DOHH2 (cell line): ENCODE results near the gene IFT43.

Experiments used
- H3F3A ChIP-seq: fragments of 200-600 bp; sonication (generic), shearing (Covaris generic); 2 replicates; pipeline ENCODE4 v1.6.0; 2016; ENCODE audit warnings: antibody characterized with exemption, mild to moderate bottlenecking; ENCODE audit not compliant: control insufficient read depth, insufficient read depth
- H3K27ac ChIP-seq: fragments of 200-600 bp; sonication (generic); 2 replicates; pipeline ENCODE4 v1.5.1; 2014; ENCODE audit warnings: low read depth, mild to moderate bottlenecking, low read length, moderate library complexity
- H3K27me3 ChIP-seq: fragments of 200-600 bp; sonication (generic); 2 replicates; pipeline ENCODE4 v1.6.1; 2014; ENCODE audit warnings: mild to moderate bottlenecking, low read length, mixed read lengths; ENCODE audit not compliant: control insufficient read depth
- H3K36me3 ChIP-seq: fragments of 200-600 bp; sonication (generic); 2 replicates; pipeline ENCODE4 v1.6.1; 2014; ENCODE audit warnings: mild to moderate bottlenecking, low read length, moderate library complexity, mixed read lengths; ENCODE audit not compliant: control insufficient read depth
- H3K4me1 ChIP-seq: fragments of 200-600 bp; sonication (generic); 2 replicates; pipeline ENCODE4 v1.6.1; 2014; ENCODE audit warnings: mild to moderate bottlenecking, low read length, mixed read lengths; ENCODE audit not compliant: control insufficient read depth
- H3K4me2 ChIP-seq: fragments of 200-600 bp; sonication (generic); 2 replicates; pipeline ENCODE4 v1.6.0; 2014; ENCODE audit warnings: mild to moderate bottlenecking, low read length, moderate library complexity
- H3K4me3 ChIP-seq: fragments of 200-600 bp; sonication (generic); 2 replicates; pipeline ENCODE4 v1.5.1; 2014; ENCODE audit warnings: mild to moderate bottlenecking, low read length, mixed read lengths
- H3K79me2 ChIP-seq: fragments of 200-600 bp; sonication (generic); 2 replicates; pipeline ENCODE4 v1.6.1; 2014; ENCODE audit warnings: mild to moderate bottlenecking, low read length, mixed read lengths; ENCODE audit not compliant: control insufficient read depth
- H3K9me2 ChIP-seq: fragments of 200-600 bp; sonication (generic); replicated peaks from 2 replicates; pipeline ENCODE4 v1.6.1; 2014; ENCODE audit warnings: mild to moderate bottlenecking, low read length, mixed read lengths; ENCODE audit not compliant: control insufficient read depth
- H3K9me3 ChIP-seq: fragments of 200-600 bp; sonication (generic); 2 replicates; pipeline ENCODE4 v1.6.1; 2014; ENCODE audit warnings: antibody characterized with exemption, low read length, mixed read lengths; ENCODE audit not compliant: control insufficient read depth, insufficient read depth
- H4K20me1 ChIP-seq: fragments of 200-600 bp; sonication (generic); 2 replicates; pipeline ENCODE4 v1.6.0; 2014; ENCODE audit warnings: low read depth, mild to moderate bottlenecking, antibody characterized with exemption, low read length, moderate library complexity; ENCODE audit not compliant: control insufficient read depth, insufficient read depth
- CTCF ChIP-seq: fragments of 200-600 bp; sonication (generic); IDR thresholded peaks from one replicate; pipeline ENCODE4 v1.5.1; 2014; ENCODE audit warnings: antibody characterized with exemption, mild to moderate bottlenecking, low read depth, low read length; ENCODE audit not compliant: poor library complexity, severe bottlenecking
- EZH2phosphoT487 ChIP-seq: fragments of 200-600 bp; sonication (generic); IDR thresholded peaks from 2 replicates; pipeline ENCODE4 v1.6.1; 2017; ENCODE audit warnings: borderline replicate concordance, mild to moderate bottlenecking, antibody characterized with exemption, low read length, moderate library complexity, mixed read lengths

The IFT43 gene

GRCh38 chr14:75944607-75945241 lies 40.8 kb upstream of the IFT43 start:
- Histone ChIP-seq H3K4me3 (no peak overlapping the region), H3K27me3 (no peaks in the 10 kb centered on the region), H3K79me2 (no peaks in the 10 kb centered on the region), H4K20me1 (no peaks in the 10 kb centered on the region), H3F3A (no peaks in the 10 kb centered on the region), H3K27ac (no peak overlapping the region), H3K36me3 (no peaks in the 10 kb centered on the region), H3K9me3 (no peaks in the 10 kb centered on the region), H3K4me2 (no peak overlapping the region), H3K9me2 (no peaks in the 10 kb centered on the region), H3K4me1 (no peaks in the 10 kb centered on the region)
- TF ChIP-seq EZH2phosphoT487 (no peak), CTCF (no peak)

- no peaks in the 10 kb centered on the region for H3K4me1 ChIP-seq
- no peak for TF ChIP-seq CTCF
- no peak for TF ChIP-seq EZH2phosphoT487
- H3K27me3 ChIP-seq: no peaks in the 10 kb centered on the region
- no peak overlapping the region for H3K4me3 ChIP-seq
- H4K20me1 ChIP-seq: no peaks in the 10 kb centered on the region
- H3K9me2 ChIP-seq: no peaks in the 10 kb centered on the region
- H3K27ac ChIP-seq: no peak overlapping the region
- no peaks in the 10 kb centered on the region for H3K9me3 ChIP-seq
- H3F3A ChIP-seq: no peaks in the 10 kb centered on the region
- H3K36me3 ChIP-seq: no peaks in the 10 kb centered on the region
- no peaks in the 10 kb centered on the region for H3K79me2 ChIP-seq
- H3K4me2 ChIP-seq: no peak overlapping the region
Observed at GRCh38 chr14:75946785-75947184, 38.8 kb upstream of the IFT43 start.

- Histone ChIP-seq H3K4me1 (no peaks in the 10 kb centered on the region), H3K4me2 (no peak overlapping the region), H3K9me2 (no peaks in the 10 kb centered on the region), H3K4me3 (no peak overlapping the region), H3K79me2 (no peaks in the 10 kb centered on the region), H3K36me3 (no peaks in the 10 kb centered on the region), H4K20me1 (no peaks in the 10 kb centered on the region), H3K9me3 (no peaks in the 10 kb centered on the region), H3K27me3 (no peaks in the 10 kb centered on the region), H3F3A (no peaks in the 10 kb centered on the region), H3K27ac (no peak overlapping the region)
- no peak for TF ChIP-seq CTCF
- no peak for TF ChIP-seq EZH2phosphoT487
Observed at GRCh38 chr14:75952489-75952888, 33.1 kb upstream of the IFT43 start.
